CD4-positive, alpha-beta memory T cell (primary cell): ENCODE data around the gene SUCLG2. TPM values are rescaled to one million over a fixed set of nuclear protein-coding genes. Genes with fewer than 3 reads are reported as not detected.
A peak's percentile ranks its signal among the peaks of the same experiment; 100 is the strongest.

Experiments
- CTCF ChIA-PET: fragments of 350-600 bp; sonication (Branson Sonifier 250); formaldehyde crosslinking; loops from one replicate; lab custom pipeline; 2021; ENCODE audit warnings: inconsistent platforms; ENCODE audit not compliant: partially characterized antibody; lab: Charles Lee
- POLR2A ChIA-PET: fragments of 350-600 bp; sonication (Branson Sonifier 250); formaldehyde crosslinking; loops from one replicate; lab custom pipeline; 2021; ENCODE audit not compliant: partially characterized antibody; lab: Charles Lee
- DNase-seq, 5 donors: peaks; one replicate each; pipeline versions ENCODE4 v3.0.0 to v3.0.0-alpha.2; 2020 to 2022; ENCODE audit warnings: mixed read lengths in 1 of 5
- H3K27ac ChIP-seq: one replicate; pipeline ENCODE4 v1.7.0; 2013; ENCODE audit warnings: low read depth, low read length
- H3K27me3 ChIP-seq: 2 replicates; pipeline ENCODE4 v1.7.0; 2013; ENCODE audit warnings: mild to moderate bottlenecking, low read length, moderate library complexity; ENCODE audit not compliant: insufficient read depth
- H3K36me3 ChIP-seq: 2 replicates; pipeline ENCODE4 v1.7.0; 2013; ENCODE audit warnings: mild to moderate bottlenecking, low read length, moderate library complexity; ENCODE audit not compliant: insufficient read depth
- H3K4me1 ChIP-seq: 2 replicates; pipeline ENCODE4 v1.7.0; 2013; ENCODE audit warnings: mild to moderate bottlenecking, low read length, moderate library complexity; ENCODE audit not compliant: insufficient read depth
- H3K4me3 ChIP-seq, 2 donors: one replicate each; pipeline ENCODE4 v1.7.0; 2013; ENCODE audit warnings: low read length in 2 of 2, mild to moderate bottlenecking in 1 of 2
- H3K9me3 ChIP-seq, 2 donors: one replicate each; pipeline ENCODE4 v1.7.0; 2013; ENCODE audit warnings: low read length in 2 of 2, control low read depth in 1 of 2; ENCODE audit not compliant: control insufficient read depth in 1 of 2
- H3K27ac Mint-ChIP-seq, 7 donors: one replicate each; pipeline ENCODE4 v1.8.0; 2020 to 2021; ENCODE audit warnings: mixed read lengths in 7 of 7, mild to moderate bottlenecking in 6 of 7, inconsistent platforms in 3 of 7, moderate library complexity in 3 of 7
- H3K27me3 Mint-ChIP-seq, 2 donors: one replicate each; pipeline ENCODE4 v1.8.0; 2020 to 2021; ENCODE audit warnings: mixed read lengths in 2 of 2
- H3K36me3 Mint-ChIP-seq, 2 donors: one replicate each; pipeline ENCODE4 v1.8.0; 2020 to 2021; ENCODE audit warnings: mixed read lengths in 2 of 2, inconsistent platforms in 1 of 2, mild to moderate bottlenecking in 1 of 2
- H3K4me1 Mint-ChIP-seq, 4 donors: one replicate each; pipeline ENCODE4 v1.8.0; 2020 to 2021; ENCODE audit warnings: mixed read lengths in 4 of 4, mild to moderate bottlenecking in 1 of 4
- H3K4me3 Mint-ChIP-seq, 8 donors: one replicate each; pipeline ENCODE4 v1.8.0; 2020 to 2021; ENCODE audit warnings: mixed read lengths in 8 of 8, mild to moderate bottlenecking in 7 of 8, moderate library complexity in 6 of 8, inconsistent platforms in 3 of 8
- H3K9me3 Mint-ChIP-seq, 8 donors: one replicate each; pipeline ENCODE4 v1.8.0; 2020 to 2021; ENCODE audit warnings: mixed read lengths in 8 of 8, mild to moderate bottlenecking in 5 of 8, inconsistent platforms in 3 of 8, moderate library complexity in 1 of 8
- intact Hi-C: fragments of 100-400 bp; cut with micrococcal nuclease; formaldehyde crosslinking; loops from one replicate; pipeline ENCODE4 v1.15.1; 2023
- polyA plus RNA-seq, 2 donors: library from polyadenylated mRNA; unstranded; fragments of 300-500 nt; fragmentation: Illumina TruSeq; gene quantifications; one replicate each; pipeline ENCODE4 v1.2.3, GENCODE V29; 2021
- total RNA-seq, 2 experiments: library from RNA; stranded (reverse); gene quantifications; one replicate each; pipeline ENCODE4 v1.2.3, GENCODE V29; 2021

Gene SUCLG2
- total and polyA plus RNA-seq, 4 experiments from 2014 or later = 46.1 to 114 (median 56.8) TPM

- no peaks in the 10 kb centered on the region for H3K9me3 Mint-ChIP-seq
- H3K27me3 Mint-ChIP-seq = peaks cover 0 to 2% of the 10 kb centered on the region in 2 donors
- ChIA-PET CTCF (no interaction called here), POLR2A (no interaction called here)
- no peak for DNase-seq
- intact Hi-C loops = no loop called here
- Histone ChIP-seq H3K4me1 (peaks cover 20% of the 10 kb centered on the region), H3K27ac (no peak overlapping the region), H3K27me3 (no peaks in the 10 kb centered on the region), H3K36me3 (no peaks in the 10 kb centered on the region), H3K4me3 (no peak overlapping the region), H3K9me3 (no peaks in the 10 kb centered on the region)
- peaks cover 0 to 4% of the 10 kb centered on the region in 2 donors for H3K36me3 Mint-ChIP-seq
- no peak overlapping the region for H3K27ac Mint-ChIP-seq
- peaks cover 16 to 27% (median 21%) of the 10 kb centered on the region in 4 donors for H3K4me1 Mint-ChIP-seq
- H3K4me3 Mint-ChIP-seq = no peak overlapping the region
These were observed 33.8 kb upstream of the SUCLG2 start for GRCh38 chr3:67688231-67688630.

- Mint-ChIP-seq H3K4me3 (peak overlapping the region; percentile 51 to 79 (median 68)), H3K4me1 (peaks cover 17 to 30% (median 23%) of the 10 kb centered on the region in 4 donors), H3K27me3 (no peaks in the 10 kb centered on the region), H3K36me3 (peaks cover 0 to 4% of the 10 kb centered on the region in 2 donors), H3K27ac (peak overlapping the region in 6 of 7 donors; percentile 25 to 82 (median 60)), H3K9me3 (no peaks in the 10 kb centered on the region)
- ChIA-PET POLR2A (no interaction called here), CTCF (no interaction called here)
- H3K4me1 ChIP-seq = peaks cover 20% of the 10 kb centered on the region
- H3K36me3 ChIP-seq = no peaks in the 10 kb centered on the region
- no peaks in the 10 kb centered on the region for H3K27me3 ChIP-seq
- intact Hi-C loops = no loop called here
- no peaks in the 10 kb centered on the region for H3K9me3 ChIP-seq
- DNase-seq = no peak
- no peak overlapping the region for H3K4me3 ChIP-seq
- H3K27ac ChIP-seq = no peak overlapping the region
These were observed 31.7 kb upstream of the SUCLG2 start for GRCh38 chr3:67686069-67686468.

GRCh38 chr3:67685499-67685898 lies 31.1 kb upstream of the SUCLG2 start:
- H3K4me1 Mint-ChIP-seq = peaks cover 17 to 30% (median 23%) of the 10 kb centered on the region in 4 donors
- no peaks in the 10 kb centered on the region for H3K36me3 ChIP-seq
- ChIA-PET CTCF (no interaction called here), POLR2A (interaction anchor here (2.7 kb wide), 1 partner anchor 30 kb away, joined by 22 read pairs; the partner anchor contains the start of gene SUCLG2)
- H3K4me1 ChIP-seq = peaks cover 20% of the 10 kb centered on the region
- H3K27ac ChIP-seq = no peak overlapping the region
- H3K27me3 Mint-ChIP-seq = no peaks in the 10 kb centered on the region
- H3K27me3 ChIP-seq = no peaks in the 10 kb centered on the region
- H3K4me3 ChIP-seq = peak overlapping the region in 1 of 2 donors; percentile 15
- H3K4me3 Mint-ChIP-seq = peak overlapping the region; percentile 51 to 79 (median 63)
- intact Hi-C loops = loop anchor here (2.0 kb wide), 1 partner anchor 31 kb away; the partner anchor contains the start of gene SUCLG2
- H3K9me3 ChIP-seq = no peaks in the 10 kb centered on the region
- peak overlapping the region; percentile 25 to 80 (median 71) for H3K27ac Mint-ChIP-seq
- H3K36me3 Mint-ChIP-seq = peaks cover 0 to 4% of the 10 kb centered on the region in 2 donors
- peak in 4 of 5 donors; percentile 11 to 24 (median 18) for DNase-seq
- H3K9me3 Mint-ChIP-seq = no peaks in the 10 kb centered on the region

- peaks cover 0 to 3% (median 0%) of the 10 kb centered on the region in 8 donors for H3K9me3 Mint-ChIP-seq
- Histone ChIP-seq H3K36me3 (no peaks in the 10 kb centered on the region), H3K27ac (no peak overlapping the region), H3K27me3 (no peaks in the 10 kb centered on the region), H3K9me3 (no peaks in the 10 kb centered on the region), H3K4me3 (no peak overlapping the region), H3K4me1 (peaks cover 27% of the 10 kb centered on the region)
- no peak for DNase-seq
- CTCF ChIA-PET = interaction anchor here (0.7 to 1.7 kb wide), 2 partner anchors 31 to 248 kb away, joined by 3 read pairs; no protein-coding TSS in a partner anchor
- POLR2A ChIA-PET = interaction anchor here (1.2 to 2.7 kb wide), 2 partner anchors 20 to 29 kb away, joined by 4 to 22 read pairs; partner anchors contain the start of gene SUCLG2
- intact Hi-C loops = loop anchor here (2.0 kb wide), 1 partner anchor 29 kb away; the partner anchor contains the start of gene SUCLG2
- H3K4me3 Mint-ChIP-seq = no peak overlapping the region
- H3K27me3 Mint-ChIP-seq = no peaks in the 10 kb centered on the region
- peaks cover 0 to 4% of the 10 kb centered on the region in 2 donors for H3K36me3 Mint-ChIP-seq
- peaks cover 22 to 39% (median 30%) of the 10 kb centered on the region in 4 donors for H3K4me1 Mint-ChIP-seq
- peak overlapping the region in 1 of 7 donors; percentile 40 for H3K27ac Mint-ChIP-seq
These were observed 29.8 kb upstream of the SUCLG2 start for GRCh38 chr3:67684211-67684610.

- POLR2A ChIA-PET = interaction anchor here (1.2 to 2.7 kb wide), 2 partner anchors 19 to 28 kb away, joined by 4 to 22 read pairs; partner anchors contain the start of gene SUCLG2
- Histone ChIP-seq H3K4me1 (peaks cover 34% of the 10 kb centered on the region), H3K9me3 (no peaks in the 10 kb centered on the region), H3K4me3 (no peak overlapping the region), H3K27ac (no peak overlapping the region), H3K27me3 (no peaks in the 10 kb centered on the region), H3K36me3 (no peaks in the 10 kb centered on the region)
- peaks cover 0 to 4% of the 10 kb centered on the region in 2 donors for H3K36me3 Mint-ChIP-seq
- intact Hi-C loops = no loop called here
- H3K4me1 Mint-ChIP-seq = peaks cover 29 to 46% (median 37%) of the 10 kb centered on the region in 4 donors
- CTCF ChIA-PET = interaction anchor here (0.8 to 1.7 kb wide), 2 partner anchors 21 to 30 kb away, joined by 3 read pairs; no protein-coding TSS in a partner anchor
- H3K27ac Mint-ChIP-seq = peak overlapping the region in 1 of 7 donors; percentile 44
- DNase-seq = no peak
- no peak overlapping the region for H3K4me3 Mint-ChIP-seq
- H3K27me3 Mint-ChIP-seq = no peaks in the 10 kb centered on the region
- peaks cover 0 to 3% (median 0%) of the 10 kb centered on the region in 8 donors for H3K9me3 Mint-ChIP-seq
These were observed 29.1 kb upstream of the SUCLG2 start for GRCh38 chr3:67683522-67683921.

- H3K4me3 Mint-ChIP-seq = peak overlapping the region in 6 of 8 donors; percentile 1 to 52 (median 19)
- H3K27me3 Mint-ChIP-seq = no peaks in the 10 kb centered on the region
- H3K36me3 Mint-ChIP-seq = peaks cover 0 to 4% of the 10 kb centered on the region in 2 donors
- Histone ChIP-seq H3K4me1 (peaks cover 28% of the 10 kb centered on the region), H3K36me3 (no peaks in the 10 kb centered on the region), H3K27me3 (no peaks in the 10 kb centered on the region), H3K9me3 (no peaks in the 10 kb centered on the region), H3K4me3 (no peak overlapping the region), H3K27ac (no peak overlapping the region)
- peaks cover 0 to 8% (median 2%) of the 10 kb centered on the region in 8 donors for H3K9me3 Mint-ChIP-seq
- ChIA-PET CTCF (no interaction called here), POLR2A (no interaction called here)
- H3K27ac Mint-ChIP-seq = peak overlapping the region; percentile 9 to 89 (median 29)
- peaks cover 27 to 43% (median 35%) of the 10 kb centered on the region in 4 donors for H3K4me1 Mint-ChIP-seq
- intact Hi-C loops = no loop called here
- peak in 3 of 5 donors; percentile 24 to 27 (median 25) for DNase-seq
These were observed 24.3 kb upstream of the SUCLG2 start for GRCh38 chr3:67678665-67679064.

- no peak overlapping the region for H3K4me3 ChIP-seq
- intact Hi-C loops = no loop called here
- CTCF ChIA-PET = no interaction called here
- no peaks in the 10 kb centered on the region for H3K36me3 ChIP-seq
- no peaks in the 10 kb centered on the region for H3K27me3 Mint-ChIP-seq
- POLR2A ChIA-PET = no interaction called here
- H3K27ac ChIP-seq = no peak overlapping the region
- H3K9me3 Mint-ChIP-seq = peaks cover 0 to 8% (median under 1%) of the 10 kb centered on the region in 8 donors
- H3K9me3 ChIP-seq = no peaks in the 10 kb centered on the region
- H3K27ac Mint-ChIP-seq = peak overlapping the region in 1 of 7 donors; percentile 24
- no peak overlapping the region for H3K4me3 Mint-ChIP-seq
- H3K4me1 ChIP-seq = peaks cover 16% of the 10 kb centered on the region
- H3K4me1 Mint-ChIP-seq = peaks cover 14 to 29% (median 23%) of the 10 kb centered on the region in 4 donors
- H3K27me3 ChIP-seq = no peaks in the 10 kb centered on the region
- peaks cover 0 to 6% of the 10 kb centered on the region in 2 donors for H3K36me3 Mint-ChIP-seq
- DNase-seq = no peak
These were observed 19.6 kb upstream of the SUCLG2 start for GRCh38 chr3:67674055-67674454.
